C4-2B (cell line): ENCODE results near the gene SKP1.

ENCODE experiments used
- ZFX ChIP-seq: fragments of 450-650 bp; IDR thresholded peaks from 2 replicates; pipeline ENCODE4 v1.6.1; 2017
- TF ChIP-seq, protein P1 (sequence below): fragments of 450-650 bp; conservative IDR thresholded peaks from 2 replicates; pipeline ENCODE4 v1.5.1; 2017; ENCODE audit warnings: mild to moderate bottlenecking

DNA sequence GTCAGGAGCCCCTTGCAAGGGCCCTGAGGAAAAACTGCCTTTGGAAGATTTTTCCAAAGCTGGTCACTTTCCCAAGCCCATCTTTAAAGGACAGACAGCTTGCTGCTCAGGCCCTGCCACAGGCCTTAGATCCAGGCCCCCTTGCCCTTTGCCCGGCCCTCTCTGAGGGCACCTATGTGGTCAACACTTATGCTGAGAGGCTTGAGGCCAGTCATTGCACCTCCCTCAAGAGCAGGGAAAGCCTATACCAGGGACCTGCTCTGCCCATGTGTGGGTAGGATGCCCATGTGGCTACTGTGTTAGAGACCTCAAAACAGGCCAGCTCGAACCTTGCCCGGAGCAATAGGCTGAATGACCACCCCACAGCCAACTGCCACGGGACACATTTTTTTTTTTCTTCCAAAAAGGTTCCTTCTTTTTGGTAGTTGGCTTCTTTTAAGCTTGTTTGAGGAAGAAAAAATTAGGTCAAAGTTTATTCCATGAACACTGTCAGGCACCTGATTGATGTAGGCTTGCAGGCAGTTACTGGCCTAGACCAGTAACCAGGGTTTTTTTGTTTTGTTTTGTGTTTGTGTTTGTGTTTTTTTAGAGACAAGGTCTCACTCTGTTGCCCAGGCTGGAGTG, 58.4 kb downstream of the SKP1 start:
- TF ChIP-seq, protein P1, sequence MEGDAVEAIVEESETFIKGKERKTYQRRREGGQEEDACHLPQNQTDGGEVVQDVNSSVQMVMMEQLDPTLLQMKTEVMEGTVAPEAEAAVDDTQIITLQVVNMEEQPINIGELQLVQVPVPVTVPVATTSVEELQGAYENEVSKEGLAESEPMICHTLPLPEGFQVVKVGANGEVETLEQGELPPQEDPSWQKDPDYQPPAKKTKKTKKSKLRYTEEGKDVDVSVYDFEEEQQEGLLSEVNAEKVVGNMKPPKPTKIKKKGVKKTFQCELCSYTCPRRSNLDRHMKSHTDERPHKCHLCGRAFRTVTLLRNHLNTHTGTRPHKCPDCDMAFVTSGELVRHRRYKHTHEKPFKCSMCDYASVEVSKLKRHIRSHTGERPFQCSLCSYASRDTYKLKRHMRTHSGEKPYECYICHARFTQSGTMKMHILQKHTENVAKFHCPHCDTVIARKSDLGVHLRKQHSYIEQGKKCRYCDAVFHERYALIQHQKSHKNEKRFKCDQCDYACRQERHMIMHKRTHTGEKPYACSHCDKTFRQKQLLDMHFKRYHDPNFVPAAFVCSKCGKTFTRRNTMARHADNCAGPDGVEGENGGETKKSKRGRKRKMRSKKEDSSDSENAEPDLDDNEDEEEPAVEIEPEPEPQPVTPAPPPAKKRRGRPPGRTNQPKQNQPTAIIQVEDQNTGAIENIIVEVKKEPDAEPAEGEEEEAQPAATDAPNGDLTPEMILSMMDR, result no peak
- no peak for TF ChIP-seq ZFX
